HTERT RPE-1 (cell line): ENCODE measurements around the gene WWOX.

ENCODE experiments used
- in situ Hi-C: fragments of 300-500 bp; cut with MboI; formaldehyde crosslinking; loops from 4 replicates; pipeline ENCODE4 v1.14.3; 2020; ENCODE audit warnings: low sequenced_read_pairs

The WWOX gene

GRCh38 chr16:78743556-78743955, 644.1 kb downstream of the WWOX start:
- in situ Hi-C loops = no loop called here

GRCh38 chr16:78744099-78744498, 644.6 kb downstream of the WWOX start:
- in situ Hi-C loops = no loop called here

DNA sequence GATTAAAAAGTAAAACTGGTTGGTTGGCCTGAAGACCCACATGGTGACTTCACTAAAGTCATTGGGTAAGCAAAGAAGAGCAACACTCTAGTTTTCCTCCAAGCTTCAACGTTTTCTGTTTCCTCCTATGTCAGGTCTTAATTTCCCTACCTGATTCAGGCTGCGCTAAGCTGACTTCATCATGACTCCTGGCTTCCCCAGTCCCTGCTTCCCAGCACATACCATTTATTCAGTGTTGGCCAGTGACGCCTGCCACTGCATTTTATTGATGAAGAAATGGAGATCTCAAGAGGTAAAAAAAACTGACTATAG, 645.3 kb downstream of the WWOX start:
- in situ Hi-C loops = no loop called here

DNA sequence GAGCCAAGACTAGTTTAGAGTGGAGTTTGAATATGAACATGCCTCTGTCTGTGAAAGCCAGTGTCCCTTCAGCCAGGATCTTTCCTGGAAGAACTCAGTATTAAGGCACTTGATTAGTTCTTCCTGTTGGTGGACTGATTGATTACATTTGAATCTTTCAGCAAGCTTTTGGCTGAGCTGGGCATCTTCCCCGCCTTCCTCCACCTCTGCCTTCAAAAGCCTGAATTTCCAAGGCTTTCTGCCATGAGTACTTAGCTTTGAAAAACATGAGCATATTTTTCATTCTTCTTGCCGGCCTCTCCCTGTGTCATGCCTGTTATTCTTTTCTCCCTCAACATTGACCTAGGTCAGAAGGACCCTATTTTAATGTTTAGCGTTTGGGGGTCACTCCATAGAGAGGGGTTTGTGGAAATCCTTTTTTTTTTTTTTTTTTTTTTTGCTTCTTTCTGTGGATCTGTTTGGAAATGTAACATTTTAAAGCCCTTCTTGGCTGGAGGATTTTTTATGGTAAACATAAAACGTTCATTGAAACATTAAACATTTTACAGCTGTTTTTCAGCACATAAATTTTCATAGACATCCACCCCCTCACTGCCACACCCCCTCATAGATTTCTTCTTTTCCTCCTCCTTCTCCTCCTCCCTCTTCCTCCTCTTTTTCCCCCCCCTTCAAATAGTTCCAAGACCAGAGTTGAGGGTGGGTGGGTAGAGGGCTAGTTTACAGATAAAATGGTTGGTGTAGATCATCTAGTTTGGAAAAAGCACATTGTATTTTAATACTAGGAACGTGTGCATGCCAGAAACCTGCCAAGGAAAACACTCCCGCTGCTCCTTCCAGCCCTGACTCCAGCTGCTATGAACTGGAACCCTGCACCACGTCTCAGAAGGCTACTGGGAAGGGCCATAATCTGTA, 645.9 kb downstream of the WWOX start:
- in situ Hi-C loops = no loop called here

DNA sequence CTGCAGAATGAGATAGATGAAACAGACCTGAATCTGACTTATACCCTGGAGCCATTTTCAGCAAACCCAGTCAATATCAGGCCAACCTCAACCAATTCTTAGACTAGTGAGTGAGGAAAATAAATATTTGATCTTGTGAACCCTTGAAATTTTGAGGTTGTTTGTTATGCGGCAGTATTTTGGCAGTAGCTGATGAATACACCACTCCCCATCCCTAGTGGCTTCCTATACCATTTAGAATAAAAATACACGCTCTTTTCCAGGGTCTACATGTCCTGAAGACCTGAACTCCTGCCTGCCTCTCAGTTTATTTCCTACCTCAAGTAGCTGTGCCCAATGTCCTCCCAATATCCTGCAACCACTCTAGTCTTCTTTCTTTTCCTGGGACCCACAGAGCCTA, 647.3 kb downstream of the WWOX start:
- in situ Hi-C loops = no loop called here

DNA sequence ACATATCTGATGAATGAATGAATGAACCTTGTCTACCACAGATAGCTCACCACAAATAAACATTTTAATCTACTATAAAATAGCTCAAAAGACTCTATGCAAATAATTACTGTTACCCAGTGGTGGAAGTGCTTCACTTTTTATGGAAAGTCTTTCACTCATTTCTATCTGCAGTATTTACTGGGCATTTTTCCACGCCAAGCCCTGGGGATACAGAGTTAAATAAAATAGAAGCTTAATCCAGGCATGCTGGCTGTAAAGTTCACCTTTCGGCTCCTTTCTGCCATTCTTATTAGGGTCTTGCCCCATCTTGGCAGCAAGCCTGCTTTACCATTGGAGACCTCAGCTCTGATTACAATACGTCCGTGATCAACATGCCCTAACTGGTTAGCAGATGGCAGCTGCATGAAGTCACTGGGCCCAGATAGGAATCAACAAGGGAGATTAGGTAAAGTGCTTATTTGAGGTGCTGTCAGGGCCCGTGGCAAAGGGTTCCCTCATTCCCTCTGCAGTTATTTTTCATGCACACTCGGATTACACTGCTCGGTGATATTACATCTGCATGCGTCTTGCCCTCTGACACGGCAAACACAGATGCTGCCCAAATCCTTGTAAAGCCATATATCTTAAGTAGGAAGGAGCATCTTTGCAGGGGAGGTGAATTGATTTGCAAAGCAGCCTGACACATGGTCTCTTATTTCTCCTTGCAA, 648.9 kb downstream of the WWOX start:
- in situ Hi-C loops = no loop called here

GRCh38 chr16:78749745-78750268, 650.4 kb downstream of the WWOX start:
- in situ Hi-C loops = no loop called here

- in situ Hi-C loops = no loop called here
Measured at GRCh38 chr16:78750611-78751010, 651.2 kb downstream of the WWOX start.

GRCh38 chr16:78751601-78752000, 652.1 kb downstream of the WWOX start:
- in situ Hi-C loops = no loop called here

DNA sequence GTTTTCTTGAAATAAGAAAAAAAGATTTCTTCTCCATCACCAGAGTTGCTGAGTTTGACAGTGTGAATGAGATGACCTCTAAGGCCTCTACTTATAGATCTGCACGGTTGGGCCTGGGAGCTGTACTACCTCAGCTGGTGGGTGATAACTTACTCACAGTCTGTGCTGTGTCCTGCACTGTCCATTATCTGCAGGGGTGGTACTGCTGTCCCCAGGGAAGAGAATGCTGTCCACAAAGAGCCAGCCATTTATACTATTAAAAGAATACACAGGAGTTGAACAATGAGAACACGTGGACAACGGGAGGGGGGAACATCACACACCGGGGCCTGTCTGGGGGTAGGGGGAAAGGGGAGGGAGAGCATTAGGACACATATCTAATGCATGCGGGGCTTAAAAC, 655.3 kb downstream of the WWOX start:
- in situ Hi-C loops = no loop called here

GRCh38 chr16:78755751-78756661, 656.6 kb downstream of the WWOX start:
- in situ Hi-C loops = no loop called here

GRCh38 chr16:78759596-78759995, 660.1 kb downstream of the WWOX start:
- in situ Hi-C loops = no loop called here

DNA sequence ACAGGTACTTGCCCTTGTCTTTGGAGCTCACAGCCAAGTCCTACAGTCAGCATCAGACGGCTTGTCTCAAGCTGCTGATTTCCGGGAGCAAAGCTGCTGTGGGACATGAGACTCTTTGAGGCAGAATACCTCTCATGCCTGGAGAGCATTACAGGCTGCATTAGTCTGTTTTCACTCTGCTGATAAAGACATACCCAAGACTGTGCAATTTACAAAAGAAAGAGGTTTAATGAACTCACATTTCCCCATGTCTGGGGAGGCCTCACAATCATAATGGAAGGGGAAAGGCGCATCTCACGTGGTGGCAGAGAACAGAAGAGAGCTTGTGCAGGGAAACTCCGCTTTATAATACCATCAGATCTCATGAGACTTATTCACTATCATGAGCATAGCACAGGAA, 661.2 kb downstream of the WWOX start:
- in situ Hi-C loops = no loop called here

DNA sequence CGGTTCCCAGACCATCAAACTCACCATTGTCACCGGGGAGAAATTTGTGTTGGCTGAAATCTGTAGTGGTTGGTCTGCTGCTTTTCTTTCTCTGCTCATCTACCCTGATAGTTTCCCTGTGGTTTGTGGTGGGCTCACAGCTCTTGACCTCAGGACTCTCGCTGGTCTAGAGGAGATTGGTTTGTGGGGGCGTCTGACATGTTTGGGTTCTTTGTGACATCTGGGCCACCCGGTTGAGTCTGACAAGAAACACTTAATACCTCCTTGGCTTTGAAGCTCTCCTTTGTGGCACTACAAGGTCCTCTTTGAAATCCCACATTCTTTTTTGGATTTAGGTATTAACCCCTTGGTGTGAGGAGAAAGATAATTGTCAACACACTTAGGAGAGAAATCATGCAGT, 662.0 kb downstream of the WWOX start:
- in situ Hi-C loops = no loop called here

GRCh38 chr16:78762222-78762621, 662.8 kb downstream of the WWOX start:
- in situ Hi-C loops = no loop called here

- in situ Hi-C loops = no loop called here
Measured at GRCh38 chr16:78763821-78764440, 664.5 kb downstream of the WWOX start.

GRCh38 chr16:78764478-78764877, 665.0 kb downstream of the WWOX start:
- in situ Hi-C loops = no loop called here

- in situ Hi-C loops = no loop called here
Measured at GRCh38 chr16:78768226-78768625, 668.8 kb downstream of the WWOX start.

GRCh38 chr16:78768718-78769117, 669.3 kb downstream of the WWOX start:
- in situ Hi-C loops = no loop called here

- in situ Hi-C loops = no loop called here
Measured at GRCh38 chr16:78770353-78771091, 671.1 kb downstream of the WWOX start.
